NCI-H1105 (cell line): ENCODE measurements around the gene DNAJC18.
"Not testable (repeated sequence)": the region's sequence is repeated elsewhere in the genome, so short reads cannot be mapped to it uniquely, and the experiment has no call there.

ENCODE experiments used
- DNase-seq: peaks from one replicate; lab custom pipeline; 2025; lab: John Stamatoyannopoulos, UW

Gene DNAJC18

GRCh38 chr5:139426203-139426885 lies 13.0 kb downstream of the DNAJC18 start:
- no peak for DNase-seq

DNA sequence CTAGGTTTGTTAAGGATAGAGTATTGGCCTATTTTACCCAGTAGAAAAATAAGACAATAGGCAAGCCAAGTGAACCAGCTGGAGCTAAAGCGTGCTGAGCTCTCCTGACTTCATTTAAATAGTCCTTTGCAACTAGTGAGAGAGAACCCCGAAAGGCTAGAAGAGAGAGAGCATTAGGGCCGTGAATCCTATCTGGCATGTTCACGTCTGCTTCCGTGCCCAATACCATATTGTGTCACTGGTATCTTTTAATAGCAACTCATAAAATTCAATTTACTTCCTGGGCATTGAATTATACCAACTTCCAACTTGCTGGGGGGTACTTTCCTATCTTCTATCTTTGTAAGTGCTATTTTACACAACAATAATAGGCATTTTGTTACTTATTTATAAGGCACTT lies 13.8 kb downstream of the DNAJC18 start:
- DNase-seq = no peak

DNA sequence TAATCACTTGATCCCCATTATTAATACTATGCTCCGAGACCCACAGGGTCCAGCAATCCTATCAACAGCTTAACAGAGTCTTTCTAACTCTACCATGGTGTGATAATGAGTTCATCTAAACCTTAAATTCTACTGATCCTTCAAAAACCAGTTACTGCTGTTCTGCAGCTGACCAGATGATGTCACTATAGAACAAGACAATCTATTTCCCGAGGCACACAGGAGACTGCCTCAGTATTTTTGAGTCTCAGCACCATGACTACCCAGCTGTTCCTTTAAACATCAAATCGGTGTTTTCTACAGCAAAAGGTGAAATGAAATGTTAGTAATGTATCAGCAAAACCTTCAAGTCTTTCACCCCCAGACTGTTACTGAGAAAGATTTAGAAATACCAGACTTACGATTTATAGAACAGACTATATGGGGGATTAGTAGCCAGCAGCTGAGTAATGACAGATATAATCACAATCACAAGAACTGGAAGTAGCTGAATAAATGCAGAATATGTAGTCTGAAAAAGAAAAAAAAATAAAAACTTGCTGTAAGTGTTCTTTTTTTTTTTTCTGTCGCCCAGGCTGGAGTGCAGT lies 16.9 kb downstream of the DNAJC18 start:
- DNase-seq = peak; percentile 1

- no peak for DNase-seq
Measured at GRCh38 chr5:139419226-139420192, 19.8 kb downstream of the DNAJC18 start.

- DNase-seq = no peak
Measured at GRCh38 chr5:139418793-139419192, 20.5 kb downstream of the DNAJC18 start.

- peak; percentile 16 for DNase-seq
Measured at GRCh38 chr5:139417214-139417613, 22.1 kb downstream of the DNAJC18 start.

- no peak for DNase-seq
Measured at GRCh38 chr5:139416651-139417050, 22.7 kb downstream of the DNAJC18 start.

DNA sequence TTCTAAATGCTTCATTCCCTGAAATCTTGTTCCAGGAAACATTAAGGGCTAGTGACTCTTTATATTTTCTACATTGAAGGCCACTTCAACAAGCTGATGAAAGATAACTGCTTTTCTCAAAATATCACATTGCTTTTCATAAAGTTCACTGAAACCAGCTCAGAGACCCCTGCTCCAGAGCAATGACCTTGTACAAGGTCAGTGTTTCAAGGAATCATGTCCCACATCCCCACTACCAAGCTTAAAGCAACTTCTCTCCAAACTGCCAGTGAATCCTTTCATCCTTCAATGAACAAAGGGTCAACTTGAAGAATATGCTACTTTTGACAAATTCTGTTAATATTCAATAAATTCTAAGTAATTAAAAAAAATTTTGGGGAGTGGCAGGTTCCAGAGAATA lies 23.5 kb downstream of the DNAJC18 start:
- no peak for DNase-seq

- peak; percentile 52 for DNase-seq
Measured at GRCh38 chr5:139415221-139415861, 24.0 kb downstream of the DNAJC18 start.

GRCh38 chr5:139414581-139415130 lies 24.7 kb downstream of the DNAJC18 start:
- no peak for DNase-seq

DNA sequence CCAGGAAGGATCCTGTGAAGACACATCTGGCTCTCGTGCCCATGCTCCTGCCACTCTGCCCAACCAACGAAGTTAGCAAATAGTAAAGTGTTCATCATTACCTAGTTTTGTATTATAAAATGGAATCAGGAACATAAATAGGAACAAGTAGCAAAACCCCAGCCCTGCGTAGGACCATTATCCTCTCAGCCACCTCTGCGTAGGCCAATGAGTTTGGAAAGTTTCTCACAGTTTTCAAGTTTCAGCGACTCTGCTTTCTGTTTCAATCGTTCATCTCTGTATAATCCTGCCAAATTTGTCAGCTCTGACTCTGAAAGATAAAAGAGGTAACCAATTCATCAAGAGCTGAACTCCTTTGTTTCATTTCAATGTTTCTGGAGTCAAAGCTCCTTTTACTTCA lies 25.4 kb downstream of the DNAJC18 start:
- DNase-seq = no peak

DNA sequence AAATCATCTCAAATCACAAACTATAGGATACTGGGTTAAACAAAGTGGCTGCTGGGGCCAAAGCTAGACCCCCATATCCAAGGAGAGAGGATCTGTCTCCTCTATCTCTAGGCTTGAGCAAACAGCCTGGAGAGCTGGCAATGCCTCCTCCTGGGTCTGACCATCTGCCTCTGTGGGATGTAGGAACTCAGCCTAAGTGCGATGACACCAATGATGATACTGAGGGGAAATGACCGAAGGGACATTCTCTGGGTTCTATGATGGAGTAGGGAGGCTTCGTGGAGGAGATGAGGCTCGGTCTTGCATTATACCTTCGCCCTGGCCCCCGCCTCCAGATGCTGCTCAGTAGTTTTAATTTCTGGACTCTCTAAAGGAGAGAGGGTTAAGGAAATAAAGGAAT lies 26.2 kb downstream of the DNAJC18 start:
- DNase-seq = no peak

DNA sequence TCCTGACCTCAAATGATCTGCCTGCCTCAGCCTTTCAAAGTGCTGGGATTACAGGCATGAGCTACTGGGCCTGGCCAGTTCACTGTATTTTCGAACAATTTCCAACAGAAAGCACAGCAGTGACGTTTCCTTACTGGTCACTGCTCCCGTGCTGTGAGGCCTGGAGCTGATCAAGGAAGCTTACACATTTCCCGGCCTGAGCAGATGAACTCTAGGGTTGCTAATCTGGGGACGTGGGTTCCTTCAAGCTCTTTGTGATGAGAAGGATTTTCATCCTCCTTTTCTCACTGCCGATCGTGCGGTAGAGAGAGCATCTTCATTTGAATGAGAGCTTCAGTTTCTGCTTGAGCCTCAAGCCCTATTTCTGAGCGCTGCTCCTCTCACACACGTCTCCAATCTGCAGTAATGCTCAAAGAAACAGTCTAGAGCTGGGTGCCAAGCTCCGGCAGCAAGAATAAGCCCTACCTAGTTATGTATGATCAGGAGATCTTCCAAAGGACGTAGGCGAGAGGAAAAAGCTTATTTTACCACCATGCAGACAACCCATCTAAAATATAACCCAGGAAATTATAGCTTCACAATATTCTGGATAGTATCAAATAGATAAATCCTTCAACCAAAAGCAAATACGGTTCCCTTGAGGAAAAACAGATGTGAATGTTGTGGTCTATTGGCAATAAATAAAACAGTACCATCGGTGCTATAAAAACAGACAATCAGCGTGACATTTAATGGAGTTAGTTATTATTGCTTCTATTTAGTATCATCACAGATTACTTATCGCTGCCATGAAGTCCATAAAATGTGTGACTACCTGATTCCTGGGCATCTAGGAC lies 28.1 kb downstream of the DNAJC18 start:
- no peak for DNase-seq

DNA sequence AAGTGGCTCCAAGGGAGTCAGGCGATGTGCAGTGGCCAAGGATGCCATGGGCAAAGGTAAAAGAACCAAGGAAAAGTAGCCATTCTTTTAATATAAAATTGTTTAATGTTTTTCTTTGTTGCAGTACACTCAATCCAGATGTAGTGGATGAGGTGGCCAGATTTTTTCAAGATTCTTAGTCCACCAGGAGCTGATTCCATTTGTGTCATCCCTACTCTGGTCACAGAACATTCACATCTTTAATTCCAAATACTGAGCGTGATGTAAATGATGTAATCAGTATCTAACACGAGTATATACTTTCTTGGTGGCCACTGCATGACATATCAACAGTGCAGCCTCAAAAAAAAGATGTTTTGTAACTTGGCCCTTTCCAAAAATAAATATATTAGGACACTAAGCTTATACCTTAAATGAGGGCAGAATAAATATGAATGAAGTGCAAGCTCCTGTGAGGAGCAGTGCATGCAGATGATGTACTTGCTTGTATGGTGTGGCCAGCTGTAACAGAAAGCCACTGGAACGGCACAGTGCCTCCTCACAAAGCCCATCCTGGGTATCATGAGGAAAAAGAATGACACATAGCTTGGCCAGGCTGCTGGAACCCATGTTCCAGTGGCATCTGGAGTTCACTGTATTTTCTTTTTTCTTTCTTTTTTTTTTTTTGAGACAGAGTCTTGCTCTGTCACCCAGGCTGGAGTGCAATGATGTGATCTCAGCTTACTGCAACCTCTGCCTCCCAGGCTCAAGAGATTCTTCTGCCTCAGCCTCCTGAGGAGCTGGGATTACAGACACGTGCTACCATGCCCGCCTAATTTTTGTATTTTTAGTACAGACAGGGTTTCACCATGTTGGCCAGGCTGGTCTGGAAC lies 29.0 kb downstream of the DNAJC18 start:
- no peak for DNase-seq

GRCh38 chr5:139409116-139409515 lies 30.2 kb downstream of the DNAJC18 start:
- DNase-seq = not testable (repeated sequence)

DNA sequence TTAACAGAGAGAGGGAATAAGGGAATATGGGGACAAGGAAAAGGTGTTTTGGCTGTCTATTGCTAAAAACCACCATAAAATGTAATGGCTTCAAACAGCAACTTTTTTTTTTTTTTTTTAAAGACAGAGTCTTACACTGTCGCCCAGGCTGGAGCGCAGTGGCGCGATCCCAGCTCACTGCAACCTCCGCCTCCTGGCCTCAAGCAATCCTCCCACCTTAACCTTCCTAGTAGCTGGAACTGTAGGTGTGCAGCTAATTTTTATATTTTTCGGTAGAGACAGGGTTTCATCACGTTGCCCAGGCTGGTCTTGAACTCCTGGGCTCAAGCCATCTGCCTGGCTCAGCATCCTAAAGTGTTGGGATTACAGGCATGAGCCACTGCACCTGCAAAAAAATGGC lies 31.1 kb downstream of the DNAJC18 start:
- no peak for DNase-seq

- no peak for DNase-seq
Measured at GRCh38 chr5:139407517-139407916, 31.8 kb downstream of the DNAJC18 start.

DNA sequence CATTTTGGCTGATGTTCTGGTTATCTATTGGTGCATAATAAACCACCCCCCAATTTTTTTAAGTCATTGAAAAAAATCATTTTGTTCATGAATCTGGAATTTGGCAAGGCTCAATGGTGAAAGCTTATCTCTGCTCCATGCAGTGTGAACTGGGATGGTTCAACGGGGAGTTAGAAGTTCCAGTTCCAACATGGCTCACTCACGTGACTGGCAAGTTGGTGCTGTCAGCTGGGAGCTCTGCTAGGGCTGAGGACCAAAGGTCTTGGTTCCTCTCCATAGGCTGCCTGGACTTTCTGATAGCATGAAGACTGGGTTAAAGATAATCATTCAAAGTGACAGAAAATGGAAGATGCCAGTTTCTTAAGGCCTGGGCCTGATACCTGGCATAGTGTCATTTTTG lies 32.4 kb downstream of the DNAJC18 start:
- no peak for DNase-seq

DNA sequence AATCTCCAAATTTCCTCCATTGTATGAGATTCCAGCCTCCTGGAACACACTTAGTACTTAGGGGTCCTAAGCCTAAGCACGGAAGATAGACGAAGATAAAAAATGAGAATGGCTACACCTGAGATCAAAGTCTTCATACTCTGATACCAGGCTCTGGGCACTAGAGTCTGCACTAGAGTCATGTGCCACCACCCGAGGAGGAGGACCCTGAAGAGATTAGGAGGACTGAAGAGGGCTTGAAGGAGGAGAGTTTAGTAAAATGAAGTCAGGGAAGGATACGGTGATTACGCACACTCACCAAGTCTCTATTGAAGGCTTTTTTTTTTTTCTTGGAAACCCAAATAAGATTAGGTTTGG lies 34.9 kb downstream of the DNAJC18 start:
- DNase-seq = no peak

- DNase-seq = peak; percentile 84
Measured at GRCh38 chr5:139403787-139404483, 35.4 kb downstream of the DNAJC18 start, which contains the start of gene SPATA24. SPATA24 (minus strand) TSS chr5:139404089; CDS start chr5:139404060, 29 bp downstream.
